Osteoblast (primary cell): Measurements from ENCODE around the gene BEX3. TPM values are rescaled to one million over a fixed set of nuclear protein-coding genes. Genes with fewer than 3 reads are reported as not detected.

Experiments
- DNase-seq: peaks from one replicate; pipeline ENCODE4 v3.0.0; 2011; ENCODE audit warnings: low spot score, mixed read lengths; ENCODE audit not compliant: insufficient read length; ENCODE audit errors: missing footprints
- H2AFZ ChIP-seq: 2 replicates; pipeline ENCODE4 v1.6.0; 2011; ENCODE audit warnings: mild to moderate bottlenecking, low read length
- H3K27ac ChIP-seq: 2 replicates; pipeline ENCODE4 v1.5.1; 2011; ENCODE audit warnings: mild to moderate bottlenecking, low read depth, low read length, moderate library complexity
- H3K27me3 ChIP-seq: 2 replicates; pipeline ENCODE4 v1.6.0; 2012; ENCODE audit warnings: mild to moderate bottlenecking, control low read depth, inconsistent platforms, low read length, moderate library complexity; ENCODE audit not compliant: insufficient read depth
- H3K36me3 ChIP-seq: 2 replicates; pipeline ENCODE4 v1.5.1; 2011; ENCODE audit warnings: mild to moderate bottlenecking, low read length, control low read depth, moderate library complexity; ENCODE audit not compliant: insufficient read depth
- H3K4me1 ChIP-seq: 2 replicates; pipeline ENCODE4 v1.5.1; 2011; ENCODE audit warnings: mild to moderate bottlenecking, low read length, control low read depth, moderate library complexity; ENCODE audit not compliant: insufficient read depth
- H3K4me2 ChIP-seq: 2 replicates; pipeline ENCODE4 v1.6.0; 2011; ENCODE audit warnings: mild to moderate bottlenecking, low read length; ENCODE audit not compliant: insufficient read depth
- H3K4me3 ChIP-seq: fragments of 200-600 bp; sonication (generic); 3 replicates; pipeline ENCODE4 v1.5.1; 2012; ENCODE audit warnings: mild to moderate bottlenecking, low read length, inconsistent platforms; ENCODE audit not compliant: insufficient read depth
- H3K79me2 ChIP-seq: 2 replicates; pipeline ENCODE4 v1.6.0; 2012; ENCODE audit warnings: mild to moderate bottlenecking, low read length, control low read depth, inconsistent platforms; ENCODE audit not compliant: insufficient read depth
- H3K9me3 ChIP-seq: 2 replicates; pipeline ENCODE4 v1.5.1; 2011; ENCODE audit warnings: low read depth, low read length, control low read depth
- H4K20me1 ChIP-seq: 2 replicates; pipeline ENCODE4 v1.6.0; 2012; ENCODE audit warnings: mild to moderate bottlenecking, low read length, control low read depth; ENCODE audit not compliant: insufficient read depth
- total RNA-seq: library from RNA; depleted of rRNA; stranded (reverse); fragments of >200 nt; gene quantifications from 2 replicates; pipeline ENCODE4 v1.2.3, GENCODE V29; 2012
- TF ChIP-seq, protein P1 (sequence below): IDR thresholded peaks from 2 replicates; pipeline ENCODE4 v1.5.1; 2011; ENCODE audit warnings: mild to moderate bottlenecking, low read depth, low read length, moderate library complexity; ENCODE audit errors: extremely low read depth

Gene BEX3
- 144 and 150 TPM in 2 replicates for total RNA-seq

DNA sequence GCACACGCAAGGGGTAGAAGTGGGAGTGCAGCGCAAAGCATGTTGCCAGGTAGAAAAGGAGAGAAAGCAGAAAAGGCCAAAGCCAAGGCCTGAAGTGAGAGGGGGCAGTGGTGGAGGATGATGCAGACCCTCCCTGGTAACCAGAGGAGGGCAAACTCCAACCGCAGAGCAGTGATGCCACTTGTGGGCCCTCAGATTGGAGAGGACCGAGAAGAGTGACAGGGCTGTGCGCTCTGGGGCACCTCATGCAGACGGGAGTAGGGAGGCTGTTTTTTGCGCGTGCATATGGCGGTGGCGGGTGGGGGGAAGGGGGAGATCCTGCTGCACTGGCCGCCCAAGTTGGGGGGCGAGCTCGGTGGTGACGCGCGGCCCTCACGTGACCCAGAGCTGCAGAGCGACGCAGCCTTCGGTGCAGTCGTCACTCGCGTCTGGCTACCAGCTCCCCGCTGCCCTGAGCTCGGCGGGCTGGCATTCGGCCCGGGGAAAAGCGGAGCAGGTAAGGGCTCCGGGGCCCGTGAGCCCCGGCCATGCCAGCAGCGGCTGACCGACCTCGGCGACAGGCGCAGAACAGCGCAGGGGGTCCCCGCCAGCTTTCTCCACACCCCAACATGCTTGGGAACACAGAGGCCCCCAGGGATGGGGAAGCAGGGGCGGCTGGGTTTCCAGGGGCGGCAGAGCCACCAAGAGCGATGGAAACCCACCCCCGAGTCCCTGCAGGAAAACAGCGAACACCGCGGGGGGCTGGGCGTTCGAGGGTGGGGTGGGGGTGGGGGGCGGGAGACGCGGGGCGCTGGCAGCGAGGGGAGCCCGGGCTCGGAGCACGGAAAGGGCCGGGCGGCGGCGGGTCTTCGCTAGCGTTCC, at the start of gene BEX3:
TSS of gene BEX3 (plus strand) at position 421 of the 861 bp plus-strand sequence. CDS start 984 bp downstream, outside the sequence.
- Histone ChIP-seq H3K79me2 (peaks cover 16% of the 10 kb centered on the region), H3K27me3 (no peaks in the 10 kb centered on the region), H2AFZ (peak within 1 kb of the TSS; percentile 89), H3K27ac (peak within 1 kb of the TSS; percentile 80), H3K4me1 (peaks cover 5% of the 10 kb centered on the region), H3K9me3 (no peaks in the 10 kb centered on the region), H4K20me1 (no peaks in the 10 kb centered on the region), H3K4me2 (peak within 1 kb of the TSS; percentile 87), H3K36me3 (peaks cover 8% of the 10 kb centered on the region), H3K4me3 (peak within 1 kb of the TSS; percentile 78)
- peak; percentile 70 for DNase-seq
- TF ChIP-seq, protein P1, sequence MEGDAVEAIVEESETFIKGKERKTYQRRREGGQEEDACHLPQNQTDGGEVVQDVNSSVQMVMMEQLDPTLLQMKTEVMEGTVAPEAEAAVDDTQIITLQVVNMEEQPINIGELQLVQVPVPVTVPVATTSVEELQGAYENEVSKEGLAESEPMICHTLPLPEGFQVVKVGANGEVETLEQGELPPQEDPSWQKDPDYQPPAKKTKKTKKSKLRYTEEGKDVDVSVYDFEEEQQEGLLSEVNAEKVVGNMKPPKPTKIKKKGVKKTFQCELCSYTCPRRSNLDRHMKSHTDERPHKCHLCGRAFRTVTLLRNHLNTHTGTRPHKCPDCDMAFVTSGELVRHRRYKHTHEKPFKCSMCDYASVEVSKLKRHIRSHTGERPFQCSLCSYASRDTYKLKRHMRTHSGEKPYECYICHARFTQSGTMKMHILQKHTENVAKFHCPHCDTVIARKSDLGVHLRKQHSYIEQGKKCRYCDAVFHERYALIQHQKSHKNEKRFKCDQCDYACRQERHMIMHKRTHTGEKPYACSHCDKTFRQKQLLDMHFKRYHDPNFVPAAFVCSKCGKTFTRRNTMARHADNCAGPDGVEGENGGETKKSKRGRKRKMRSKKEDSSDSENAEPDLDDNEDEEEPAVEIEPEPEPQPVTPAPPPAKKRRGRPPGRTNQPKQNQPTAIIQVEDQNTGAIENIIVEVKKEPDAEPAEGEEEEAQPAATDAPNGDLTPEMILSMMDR, result no peak

DNA sequence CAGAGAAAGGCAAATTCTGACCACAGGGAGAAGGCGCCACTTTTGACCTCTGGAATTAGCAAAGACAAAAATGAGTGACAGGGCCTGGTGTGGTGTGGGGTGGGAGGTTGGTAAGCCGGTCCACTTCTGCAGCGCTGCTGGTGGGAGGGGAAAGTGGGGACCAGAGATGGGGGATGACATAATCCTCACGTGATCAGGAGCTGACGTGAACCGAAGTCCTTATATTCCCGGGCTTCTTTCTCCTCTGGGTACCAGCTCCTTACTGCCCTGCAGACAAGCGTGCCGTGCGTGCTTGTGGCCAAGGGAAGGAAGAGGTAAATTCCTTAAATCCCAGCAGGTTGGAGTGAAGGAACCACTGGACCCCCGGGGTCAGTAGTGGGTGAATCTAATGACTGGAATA, 46.3 kb upstream of the BEX3 start, which contains the start of gene TCEAL7:
TSS of gene TCEAL7 (plus strand) at position 249 of the 400 bp plus-strand sequence. CDS start 1,165 bp downstream, outside the sequence.
- no peaks in the 10 kb centered on the region for H3K36me3 ChIP-seq
- peak within 1 kb of the TSS; percentile 54 for H3K4me3 ChIP-seq
- peaks cover 28% of the 10 kb centered on the region for H3K27me3 ChIP-seq
- H4K20me1 ChIP-seq, result no peaks in the 10 kb centered on the region
- H3K27ac ChIP-seq, result no peak within 1 kb of the TSS
- TF ChIP-seq, protein P1, result no peak
- H3K4me2 ChIP-seq, result peak within 1 kb of the TSS; percentile 64
- H3K4me1 ChIP-seq, result no peaks in the 10 kb centered on the region
- H3K9me3 ChIP-seq, result no peaks in the 10 kb centered on the region
- peak within 1 kb of the TSS; percentile 80 for H2AFZ ChIP-seq
- no peaks in the 10 kb centered on the region for H3K79me2 ChIP-seq
- no peak for DNase-seq

DNA sequence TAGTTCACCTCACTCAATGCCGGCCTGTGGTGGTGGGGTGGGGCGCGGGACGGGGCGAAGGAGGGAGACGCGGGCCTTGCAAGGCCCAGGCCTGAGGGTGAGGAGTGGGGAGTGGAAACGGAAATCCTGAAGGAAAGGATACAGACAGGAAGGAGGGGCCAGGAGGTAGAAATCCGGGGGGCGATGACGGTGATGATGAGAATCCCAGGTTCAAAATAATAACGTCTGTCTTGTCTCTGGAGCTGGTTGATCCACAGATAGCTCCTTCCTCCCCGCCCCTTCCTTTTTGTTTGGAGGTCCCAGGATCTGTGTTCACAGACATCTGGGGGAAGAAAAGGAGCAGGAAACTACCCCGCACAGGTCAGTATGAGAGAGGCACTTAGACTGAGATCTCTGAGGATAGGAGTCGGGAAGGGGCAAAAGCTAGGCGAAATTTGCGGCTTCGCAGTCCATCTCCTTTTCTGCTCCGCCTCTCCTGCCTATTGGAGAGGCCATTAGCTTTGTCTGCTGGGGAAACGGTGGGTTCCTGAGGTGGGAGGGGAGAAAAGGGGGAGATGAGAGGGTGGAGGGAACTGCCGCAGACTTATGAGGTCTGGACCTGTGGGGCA, 45.6 kb upstream of the BEX3 start:
- H3K4me2 ChIP-seq, result peak overlapping the region; percentile 64
- H3K27me3 ChIP-seq, result peaks cover 30% of the 10 kb centered on the region
- peak overlapping the region; percentile 80 for H2AFZ ChIP-seq
- H3K9me3 ChIP-seq, result no peaks in the 10 kb centered on the region
- no peak for DNase-seq
- H3K27ac ChIP-seq, result no peak overlapping the region
- no peaks in the 10 kb centered on the region for H4K20me1 ChIP-seq
- no peaks in the 10 kb centered on the region for H3K36me3 ChIP-seq
- H3K79me2 ChIP-seq, result no peaks in the 10 kb centered on the region
- peak overlapping the region; percentile 54 for H3K4me3 ChIP-seq
- TF ChIP-seq, protein P1, result no peak
- H3K4me1 ChIP-seq, result no peaks in the 10 kb centered on the region

DNA sequence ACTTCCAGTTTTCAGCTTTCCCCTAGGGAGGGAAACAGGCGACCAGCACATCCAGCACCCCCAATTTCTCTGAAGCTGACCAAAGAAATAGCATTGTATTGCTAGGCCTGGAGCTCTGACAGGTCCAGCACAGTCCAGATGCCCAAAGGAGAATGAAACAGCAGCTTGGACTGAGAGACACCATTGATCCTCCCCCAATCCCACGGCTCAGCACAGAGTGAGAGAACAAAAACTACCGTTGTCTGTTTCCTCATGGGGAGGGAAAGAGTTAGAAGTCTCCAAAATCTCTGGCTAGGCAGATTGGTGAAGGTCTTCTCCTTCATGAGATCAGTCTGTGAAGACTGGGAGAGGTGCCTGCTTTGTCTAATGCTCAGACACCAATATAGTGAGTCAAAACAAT, 37.7 kb upstream of the BEX3 start:
- TF ChIP-seq, protein P1, result no peak
- no peak overlapping the region for H3K4me2 ChIP-seq
- H3K36me3 ChIP-seq, result no peaks in the 10 kb centered on the region
- no peak overlapping the region for H2AFZ ChIP-seq
- no peaks in the 10 kb centered on the region for H4K20me1 ChIP-seq
- peaks cover 48% of the 10 kb centered on the region for H3K27me3 ChIP-seq
- H3K79me2 ChIP-seq, result no peaks in the 10 kb centered on the region
- no peaks in the 10 kb centered on the region for H3K4me1 ChIP-seq
- H3K4me3 ChIP-seq, result no peak overlapping the region
- no peak for DNase-seq
- H3K27ac ChIP-seq, result no peak overlapping the region
- no peaks in the 10 kb centered on the region for H3K9me3 ChIP-seq
